ENCODE data around the gene SH3PXD2A. TPM values are rescaled to one million over a fixed set of nuclear protein-coding genes. Genes with fewer than 3 reads are reported as not detected.
"Not testable (repeated sequence)": the region's sequence is repeated elsewhere in the genome, so short reads cannot be mapped to it uniquely, and the experiment has no call there.

SH3PXD2A gene
- total and polyA plus RNA-seq, 7 experiments from 2014 or later: 0.54 to 20.5 (median 9.9) TPM

GRCh38 chr10:103814626-103815370, 40.6 kb downstream of the SH3PXD2A start:
- CTCF ChIA-PET: interaction anchor here (0.9 kb wide), 1 partner anchor 11 kb away, joined by 3 read pairs; no protein-coding TSS in a partner anchor

GRCh38 chr10:103814105-103814504, 41.3 kb downstream of the SH3PXD2A start:
- Mint-ChIP-seq H3K9me3 (no peaks in the 10 kb centered on the region), H3K4me1 (peaks cover 0 to 5% (median 0%) of the 10 kb centered on the region in 7 donors), H3K36me3 (no peaks in the 10 kb centered on the region), H3K27ac (no peak overlapping the region), H3K4me3 (no peak overlapping the region), H3K27me3 (peaks cover 0 to 20% (median 5%) of the 10 kb centered on the region in 5 donors)
- ChIA-PET POLR2A (interaction anchor here (1.2 kb wide), 1 partner anchor 16 kb away, joined by 3 read pairs; no protein-coding TSS in a partner anchor), CTCF (interaction anchor here (0.9 kb wide), 1 partner anchor 11 kb away, joined by 3 read pairs; no protein-coding TSS in a partner anchor)
- H3K9me3 ChIP-seq (ENCODE audit: control insufficient read depth in 2 of 3, low read length in 3 of 3): no peaks in the 10 kb centered on the region
- H3K4me1 ChIP-seq (ENCODE audit: control insufficient read depth in 2 of 2, insufficient read depth in 2 of 2, low read length in 2 of 2): no peaks in the 10 kb centered on the region
- ATAC-seq (no peak), DNase-seq (no peak)
- no peak overlapping the region for H3K27ac ChIP-seq (ENCODE audit: low read depth, low read length)
- H3K4me3 ChIP-seq (ENCODE audit: low read length): no peak overlapping the region
- H3K27me3 ChIP-seq (ENCODE audit: control insufficient read depth in 2 of 2, insufficient read depth in 2 of 2, low read length in 2 of 2): no peaks in the 10 kb centered on the region
- no peaks in the 10 kb centered on the region for H3K36me3 ChIP-seq (ENCODE audit: control insufficient read depth in 2 of 3, insufficient read depth in 3 of 3, low read length in 3 of 3)
- intact Hi-C loops (cut with micrococcal nuclease): no loop called here

More at GRCh38 chr10:103814626-103815370, 40.6 kb downstream of the SH3PXD2A start:
- no peak overlapping the region for H3K4me3 ChIP-seq (ENCODE audit: low read length)
- intact Hi-C loops (cut with micrococcal nuclease): no loop called here
- no peaks in the 10 kb centered on the region for H3K9me3 ChIP-seq (ENCODE audit: control insufficient read depth in 2 of 3, low read length in 3 of 3)
- ATAC-seq (no peak), DNase-seq (no peak)
- H3K4me1 Mint-ChIP-seq: peaks cover 0 to 5% (median 0%) of the 10 kb centered on the region in 7 donors
- H3K27ac Mint-ChIP-seq: no peak overlapping the region
- H3K27ac ChIP-seq (ENCODE audit: low read depth, low read length): no peak overlapping the region
- H3K9me3 Mint-ChIP-seq: no peaks in the 10 kb centered on the region
- H3K4me1 ChIP-seq (ENCODE audit: control insufficient read depth in 2 of 2, insufficient read depth in 2 of 2, low read length in 2 of 2): no peaks in the 10 kb centered on the region
- H3K36me3 ChIP-seq (ENCODE audit: control insufficient read depth in 2 of 3, insufficient read depth in 3 of 3, low read length in 3 of 3): no peaks in the 10 kb centered on the region
- POLR2A ChIA-PET: interaction anchor here (1.2 kb wide), 1 partner anchor 17 kb away, joined by 3 read pairs; no protein-coding TSS in a partner anchor
- H3K27me3 ChIP-seq (ENCODE audit: control insufficient read depth in 2 of 2, insufficient read depth in 2 of 2, low read length in 2 of 2): no peaks in the 10 kb centered on the region
- no peak overlapping the region for H3K4me3 Mint-ChIP-seq
- H3K36me3 Mint-ChIP-seq: no peaks in the 10 kb centered on the region
- peaks cover 3 to 27% (median 12%) of the 10 kb centered on the region in 5 donors for H3K27me3 Mint-ChIP-seq

- DNase-seq; H3K4me3 ChIP-seq (ENCODE audit: low read length); H3K27ac Mint-ChIP-seq; H3K9me3 Mint-ChIP-seq; H3K36me3 Mint-ChIP-seq; ATAC-seq; H3K9me3 ChIP-seq (ENCODE audit: control insufficient read depth in 2 of 3, low read length in 3 of 3); H3K36me3 ChIP-seq (ENCODE audit: control insufficient read depth in 2 of 3, insufficient read depth in 3 of 3, low read length in 3 of 3); H3K27ac ChIP-seq (ENCODE audit: low read depth, low read length); H3K4me1 Mint-ChIP-seq; intact Hi-C loops (cut with micrococcal nuclease); H3K27me3 ChIP-seq (ENCODE audit: control insufficient read depth in 2 of 2, insufficient read depth in 2 of 2, low read length in 2 of 2); H3K4me3 Mint-ChIP-seq; H3K4me1 ChIP-seq (ENCODE audit: control insufficient read depth in 2 of 2, insufficient read depth in 2 of 2, low read length in 2 of 2): not testable (repeated sequence)
- ChIA-PET CTCF (interaction anchor here (0.7 kb wide), 1 partner anchor 37 kb away, joined by 5 read pairs; no protein-coding TSS in a partner anchor), POLR2A (interaction anchor here (1.2 kb wide), 1 partner anchor 15 kb away, joined by 3 read pairs; no protein-coding TSS in a partner anchor)
- H3K27me3 Mint-ChIP-seq: peaks cover 0 to 12% (median 0%) of the 10 kb centered on the region in 5 donors
Observed at GRCh38 chr10:103813312-103813711, 42.1 kb downstream of the SH3PXD2A start.

GRCh38 chr10:103812432-103812831, 42.9 kb downstream of the SH3PXD2A start:
- Histone ChIP-seq H3K27ac (ENCODE audit: low read depth, low read length) (no peak overlapping the region), H3K9me3 (ENCODE audit: control insufficient read depth in 2 of 3, low read length in 3 of 3) (no peaks in the 10 kb centered on the region), H3K27me3 (ENCODE audit: control insufficient read depth in 2 of 2, insufficient read depth in 2 of 2, low read length in 2 of 2) (no peaks in the 10 kb centered on the region), H3K4me3 (ENCODE audit: low read length) (no peak overlapping the region), H3K4me1 (ENCODE audit: control insufficient read depth in 2 of 2, insufficient read depth in 2 of 2, low read length in 2 of 2) (no peaks in the 10 kb centered on the region), H3K36me3 (ENCODE audit: control insufficient read depth in 2 of 3, insufficient read depth in 3 of 3, low read length in 3 of 3) (no peaks in the 10 kb centered on the region)
- peaks cover 0 to 5% (median 0%) of the 10 kb centered on the region in 7 donors for H3K4me1 Mint-ChIP-seq
- H3K36me3 Mint-ChIP-seq: no peaks in the 10 kb centered on the region
- POLR2A ChIA-PET: no interaction called here
- CTCF ChIA-PET: no interaction called here
- ATAC-seq: no peak
- no peak overlapping the region for H3K4me3 Mint-ChIP-seq
- DNase-seq: no peak
- no peak overlapping the region for H3K27ac Mint-ChIP-seq
- peaks cover 0 to 7% (median 0%) of the 10 kb centered on the region in 5 donors for H3K27me3 Mint-ChIP-seq
- intact Hi-C loops (cut with micrococcal nuclease): no loop called here
- no peaks in the 10 kb centered on the region for H3K9me3 Mint-ChIP-seq

GRCh38 chr10:103812004-103812403, 43.4 kb downstream of the SH3PXD2A start:
- no peaks in the 10 kb centered on the region for H3K9me3 ChIP-seq (ENCODE audit: control insufficient read depth in 2 of 3, low read length in 3 of 3)
- Mint-ChIP-seq H3K4me1 (peaks cover 0 to 5% (median 0%) of the 10 kb centered on the region in 7 donors), H3K36me3 (no peaks in the 10 kb centered on the region), H3K4me3 (no peak overlapping the region), H3K9me3 (no peaks in the 10 kb centered on the region), H3K27ac (no peak overlapping the region), H3K27me3 (peaks cover 0 to 4% (median 0%) of the 10 kb centered on the region in 5 donors)
- no peaks in the 10 kb centered on the region for H3K36me3 ChIP-seq (ENCODE audit: control insufficient read depth in 2 of 3, insufficient read depth in 3 of 3, low read length in 3 of 3)
- DNase-seq (no peak), ATAC-seq (no peak)
- CTCF ChIA-PET: no interaction called here
- intact Hi-C loops (cut with micrococcal nuclease): no loop called here
- H3K4me3 ChIP-seq (ENCODE audit: low read length): no peak overlapping the region
- H3K27ac ChIP-seq (ENCODE audit: low read depth, low read length): no peak overlapping the region
- no peaks in the 10 kb centered on the region for H3K4me1 ChIP-seq (ENCODE audit: control insufficient read depth in 2 of 2, insufficient read depth in 2 of 2, low read length in 2 of 2)
- H3K27me3 ChIP-seq (ENCODE audit: control insufficient read depth in 2 of 2, insufficient read depth in 2 of 2, low read length in 2 of 2): no peaks in the 10 kb centered on the region
- POLR2A ChIA-PET: no interaction called here

- no peaks in the 10 kb centered on the region for H3K9me3 ChIP-seq (ENCODE audit: control insufficient read depth in 2 of 3, low read length in 3 of 3)
- ChIA-PET CTCF (no interaction called here), POLR2A (no interaction called here)
- Mint-ChIP-seq H3K27me3 (peaks cover 0 to 4% (median 0%) of the 10 kb centered on the region in 5 donors), H3K36me3 (no peaks in the 10 kb centered on the region), H3K4me3 (no peak overlapping the region), H3K4me1 (peaks cover 0 to 5% (median 0%) of the 10 kb centered on the region in 7 donors), H3K9me3 (no peaks in the 10 kb centered on the region), H3K27ac (no peak overlapping the region)
- no peak overlapping the region for H3K27ac ChIP-seq (ENCODE audit: low read depth, low read length)
- no peak overlapping the region for H3K4me3 ChIP-seq (ENCODE audit: low read length)
- DNase-seq: no peak
- no peaks in the 10 kb centered on the region for H3K27me3 ChIP-seq (ENCODE audit: control insufficient read depth in 2 of 2, insufficient read depth in 2 of 2, low read length in 2 of 2)
- ATAC-seq: no peak
- no peaks in the 10 kb centered on the region for H3K36me3 ChIP-seq (ENCODE audit: control insufficient read depth in 2 of 3, insufficient read depth in 3 of 3, low read length in 3 of 3)
- H3K4me1 ChIP-seq (ENCODE audit: control insufficient read depth in 2 of 2, insufficient read depth in 2 of 2, low read length in 2 of 2): no peaks in the 10 kb centered on the region
- intact Hi-C loops (cut with micrococcal nuclease): no loop called here
Observed at GRCh38 chr10:103811463-103811862, 43.9 kb downstream of the SH3PXD2A start.
